NCI-H187 treated with DMSO at 0.1 percent for 48 hours (cell line): ENCODE measurements around the gene NODAL.
"Not testable (repeated sequence)": the region's sequence is repeated elsewhere in the genome, so short reads cannot be mapped to it uniquely, and the experiment has no call there.

ENCODE experiments used
- DNase-seq: peaks from one replicate; lab custom pipeline; 2025; lab: John Stamatoyannopoulos, UW

The NODAL gene

GRCh38 chr10:70441161-70441894, at the start of gene NODAL:
NODAL (minus strand) TSS chr10:70441681; CDS start chr10:70441667, 14 bp downstream.
- DNase-seq, result no peak

DNA sequence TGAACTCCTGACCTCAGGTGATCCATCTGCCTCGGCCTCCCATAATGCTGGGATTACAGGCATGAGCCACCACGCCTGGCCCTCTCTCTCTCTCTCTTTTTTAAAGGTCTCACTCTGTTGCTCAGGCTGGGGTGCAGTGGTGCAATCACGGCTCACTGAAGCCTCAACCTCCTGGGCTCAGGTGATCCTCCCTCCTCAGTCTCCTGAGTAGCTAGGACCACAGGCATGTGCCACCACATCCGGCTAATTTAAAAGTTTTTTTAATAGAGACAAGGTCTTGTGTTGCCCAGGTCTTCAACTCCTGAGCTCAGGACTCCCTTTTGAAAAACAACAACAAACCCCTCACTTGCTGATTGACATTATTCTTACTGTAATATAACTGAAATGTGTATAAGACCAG, 48.7 kb upstream of the NODAL start:
- no peak for DNase-seq

DNA sequence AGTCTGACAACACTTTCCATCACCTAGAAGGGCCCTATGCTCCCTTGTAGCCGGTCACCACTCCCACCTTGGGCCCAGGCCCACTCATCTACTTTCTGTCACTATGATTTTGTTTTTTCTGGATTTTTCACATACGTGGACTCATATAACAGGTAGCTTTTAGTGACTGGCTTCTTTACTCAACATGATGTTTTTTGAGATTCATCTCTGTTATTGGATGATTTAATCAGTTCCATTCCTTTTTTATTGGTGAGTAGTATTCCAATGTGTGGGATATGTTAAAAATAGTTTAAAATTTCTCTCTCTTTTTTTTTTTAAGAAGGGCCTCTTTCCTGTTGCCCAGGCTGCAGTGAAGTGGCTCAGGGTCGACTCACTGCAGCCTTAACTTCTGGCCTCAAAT, 46.3 kb upstream of the NODAL start:
- DNase-seq, result no peak

GRCh38 chr10:70483872-70484271, 42.4 kb upstream of the NODAL start:
- DNase-seq, result not testable (repeated sequence)

DNA sequence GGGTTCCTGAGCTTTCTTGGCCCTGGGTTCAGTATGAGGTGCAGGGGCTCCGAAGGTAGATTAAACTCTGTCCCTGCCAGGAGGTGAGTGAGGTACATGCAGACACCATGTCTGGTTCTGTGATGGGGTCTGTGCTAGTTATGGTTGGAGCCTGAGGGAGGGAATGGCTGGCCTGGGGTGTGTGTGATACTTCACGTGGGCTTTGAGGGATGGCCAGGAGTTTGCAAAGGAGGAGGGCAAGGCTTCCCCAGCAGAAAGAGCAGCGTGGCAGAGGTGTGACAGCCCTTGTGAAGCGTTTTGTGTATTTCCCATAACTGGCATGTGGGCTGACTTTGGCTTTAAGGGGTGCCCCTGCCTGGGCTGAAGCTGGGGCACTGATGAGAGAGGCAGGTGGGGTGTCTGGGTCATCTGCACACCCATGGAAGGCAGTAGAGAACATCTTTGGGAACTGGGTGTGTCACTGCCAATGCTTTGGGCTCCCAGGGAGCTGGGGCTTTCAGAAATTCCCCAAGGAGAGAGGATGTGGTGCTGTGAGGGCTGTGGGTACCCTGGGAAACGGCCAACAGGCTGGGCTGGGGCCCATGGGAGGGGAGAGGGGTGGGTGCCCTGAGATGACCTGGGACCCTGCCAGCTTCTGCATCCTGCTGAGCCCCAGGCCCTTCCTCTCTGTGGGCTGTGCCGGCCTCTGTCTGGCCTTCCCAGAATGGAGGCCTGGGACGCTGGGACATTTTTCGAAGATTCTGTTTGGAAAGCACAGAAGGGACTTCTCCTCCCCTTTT, 41.7 kb upstream of the NODAL start:
- DNase-seq, result no peak

- no peak for DNase-seq
These were observed 40.5 kb upstream of the NODAL start for GRCh38 chr10:70481831-70482530.

GRCh38 chr10:70481105-70481504, 39.6 kb upstream of the NODAL start:
- DNase-seq, result no peak

DNA sequence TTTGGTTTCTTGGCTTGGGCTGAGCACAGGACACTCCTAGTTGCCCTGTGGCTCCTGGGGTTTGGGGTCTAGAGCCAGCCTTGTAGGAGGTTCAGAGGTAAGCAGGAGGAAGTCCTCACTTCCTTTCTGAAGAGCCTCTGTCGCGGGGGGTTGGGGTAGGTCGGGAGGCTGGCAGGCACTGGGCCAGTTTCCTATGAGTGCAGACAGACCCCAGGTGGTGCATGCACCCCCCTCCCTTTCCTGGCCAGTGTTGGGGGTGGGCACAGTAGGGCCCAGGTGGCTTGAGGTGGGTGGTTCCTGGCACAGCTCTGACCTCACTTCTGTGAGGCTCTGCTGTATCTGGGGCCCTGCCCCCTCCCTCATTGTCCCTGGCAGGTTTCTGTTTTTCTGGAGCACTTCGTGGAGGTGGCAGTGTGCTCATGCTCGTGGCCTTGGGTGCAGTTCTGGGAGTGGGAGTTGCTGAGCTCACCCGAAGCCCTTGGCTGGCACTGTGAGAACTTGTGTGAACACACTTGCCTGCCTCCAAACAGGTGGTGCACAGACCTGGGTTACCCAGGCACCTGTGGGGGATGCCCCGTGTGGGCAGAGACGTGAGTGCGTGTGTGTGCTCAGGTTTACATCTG, 38.9 kb upstream of the NODAL start:
- no peak for DNase-seq

GRCh38 chr10:70479626-70480238, 38.3 kb upstream of the NODAL start:
- DNase-seq, result no peak

GRCh38 chr10:70479165-70479581, 37.7 kb upstream of the NODAL start:
- DNase-seq, result no peak

DNA sequence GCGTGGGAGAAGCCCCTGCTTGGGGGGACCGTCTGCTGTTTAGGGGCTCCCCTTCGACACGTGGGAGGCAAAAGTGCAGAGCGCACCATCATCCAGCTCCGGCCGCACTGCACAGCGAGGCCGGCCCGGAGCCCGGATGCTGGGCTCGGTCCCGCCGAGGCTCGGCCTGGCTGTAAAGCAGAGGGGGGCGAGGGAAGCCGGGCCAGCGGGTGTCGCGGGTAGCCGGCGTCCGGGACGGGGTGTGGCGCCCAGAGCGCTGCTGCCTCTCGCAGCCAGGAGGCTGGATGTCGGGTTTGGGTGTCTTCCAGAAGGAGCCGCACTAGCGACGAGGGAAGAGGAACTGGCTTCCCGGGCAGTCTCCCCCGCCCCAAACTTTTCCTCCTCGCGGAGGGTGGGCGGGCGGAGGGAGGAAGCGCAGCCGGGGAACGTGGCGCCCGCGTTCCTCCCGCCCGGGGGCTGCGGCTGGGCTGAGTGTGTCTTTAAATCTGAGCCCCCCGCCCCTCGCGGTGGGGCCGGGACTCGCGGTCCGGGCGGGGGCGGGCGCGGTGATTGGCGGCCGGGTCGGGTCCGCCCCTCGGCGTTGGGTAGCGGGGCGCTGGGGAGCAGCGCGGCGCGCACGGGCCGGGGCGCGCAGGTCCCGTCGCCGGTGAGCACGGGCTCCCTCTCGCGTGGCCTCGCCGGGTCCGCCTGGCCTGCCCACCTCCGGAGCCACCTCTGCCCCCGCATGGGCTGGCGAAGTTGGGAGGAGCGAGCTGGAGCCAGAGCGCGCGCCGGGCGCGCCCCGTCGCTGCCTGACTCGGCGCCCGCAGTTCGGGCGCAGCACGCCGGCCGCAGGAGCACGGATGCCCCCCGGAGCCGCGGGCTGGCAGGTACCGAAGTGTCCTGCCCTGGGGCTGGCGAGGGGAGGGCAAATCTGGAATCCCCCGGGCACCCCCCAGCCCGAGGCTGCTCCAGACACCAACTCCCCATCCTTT, 37.0 kb upstream of the NODAL start, which contains the start of gene PALD1:
PALD1 (plus strand) TSS at position 577 of the 974 bp plus-strand sequence. CDS start 47,185 bp downstream, outside the sequence.
- DNase-seq, result no peak

DNA sequence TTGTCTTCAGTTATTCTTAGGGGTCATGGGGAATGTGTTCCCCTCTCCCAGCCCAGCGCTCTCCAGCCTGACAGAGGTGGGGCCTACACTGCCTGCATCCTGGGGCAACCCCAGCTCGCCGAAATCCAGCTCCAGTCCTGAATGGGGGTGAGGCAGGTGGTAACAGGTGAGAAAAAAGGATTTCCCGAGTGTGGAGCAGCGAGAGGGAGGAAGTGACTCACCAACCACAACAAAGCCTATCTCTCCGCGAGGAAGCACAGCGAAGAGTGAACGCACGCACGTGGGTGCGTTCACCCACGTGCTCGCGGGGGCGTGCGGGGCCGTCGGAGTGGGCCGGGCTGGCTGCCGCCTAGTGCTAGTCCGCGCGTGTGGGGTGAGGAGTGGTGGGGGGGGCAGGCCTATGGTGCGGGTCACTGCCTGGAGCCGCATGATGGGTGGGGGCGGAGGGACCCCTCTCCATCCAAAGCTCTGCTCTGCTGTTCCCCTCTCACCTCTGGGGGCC, 36.2 kb upstream of the NODAL start:
- no peak for DNase-seq

- no peak for DNase-seq
These were observed 35.0 kb upstream of the NODAL start for GRCh38 chr10:70476249-70477035.

DNA sequence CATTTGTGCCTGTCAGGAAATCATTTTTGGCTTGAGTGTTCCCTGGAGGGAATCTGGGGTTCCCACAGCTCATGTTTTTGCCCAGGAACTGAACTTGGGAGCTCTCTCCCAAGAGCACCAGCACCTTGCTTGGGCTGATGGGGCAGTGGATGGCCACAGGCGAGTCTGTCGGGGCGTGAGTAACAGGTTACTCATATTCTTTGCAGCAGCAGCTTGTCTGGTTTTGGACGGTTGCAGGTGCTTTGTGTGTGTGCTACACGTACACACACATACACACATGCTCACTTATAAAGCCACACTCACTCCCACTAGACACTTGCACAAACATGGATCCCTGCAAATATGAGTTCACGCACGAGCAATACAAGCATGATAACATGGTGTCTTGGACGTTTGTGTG, 34.2 kb upstream of the NODAL start:
- no peak for DNase-seq

- no peak for DNase-seq
These were observed 33.3 kb upstream of the NODAL start for GRCh38 chr10:70474780-70475179.

GRCh38 chr10:70472799-70473454, 31.4 kb upstream of the NODAL start:
- DNase-seq, result no peak

GRCh38 chr10:70466951-70467350, 25.5 kb upstream of the NODAL start:
- DNase-seq, result no peak

- DNase-seq, result no peak
These were observed 24.4 kb upstream of the NODAL start for GRCh38 chr10:70465832-70466231.

DNA sequence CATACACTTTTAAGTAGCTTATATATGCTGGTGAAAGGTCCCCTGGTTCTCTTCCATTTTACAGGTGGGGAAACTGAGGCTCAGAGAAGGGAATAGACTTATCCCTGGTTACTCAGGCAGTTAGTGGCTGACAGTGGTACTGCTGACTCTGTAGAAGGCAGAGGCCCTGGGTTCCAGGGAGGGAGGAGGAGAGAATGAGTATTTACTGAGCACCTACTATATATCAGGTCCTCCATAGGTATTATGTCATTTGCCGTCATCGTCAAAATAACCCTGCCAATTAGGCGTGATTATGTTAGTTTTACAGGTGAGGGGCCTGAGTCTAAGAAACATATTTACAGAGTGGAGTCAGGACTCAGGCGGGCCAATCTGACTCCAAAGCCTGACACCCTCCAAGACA, 23.8 kb upstream of the NODAL start:
- DNase-seq, result no peak
